IMR-90 (cell line): ENCODE measurements around the gene FOXP1. TPM values are rescaled to one million over a fixed set of nuclear protein-coding genes. Genes with fewer than 3 reads are reported as not detected.

Experiments used
- ATAC-seq: fragments of 200-7000 bp; cut with Tn5 transposase; 2 replicates; pipeline ENCODE4 v1.9.1; 2020; ENCODE audit warnings: low read depth, mild to moderate bottlenecking, moderate library complexity
- BruUV-seq: library from RNA; stranded (reverse); fragments of 400-500 nt; replicated peaks from 2 replicates; lab custom pipeline; 2021; lab: Mats Ljungman, UMichigan
- CTCF ChIA-PET: fragments of 300-600 bp; formaldehyde crosslinking; extraction: SDS; loops from one replicate; lab custom pipeline; 2021; ENCODE audit warnings: antibody characterized with exemption; lab: Yijun Ruan, JAX
- POLR2A ChIA-PET: fragments of 300-600 bp; sonication (Branson Sonifier 250); formaldehyde crosslinking; loops from one replicate; lab custom pipeline; 2022; ENCODE audit warnings: antibody characterized with exemption; ENCODE audit not compliant: unreplicated experiment; lab: Charles Lee
- DNase-seq: peaks from one replicate; pipeline ENCODE4 v3.0.0; 2013
- H2AFZ ChIP-seq: replicated peaks from 2 replicates; pipeline ENCODE3; 2013; ENCODE audit warnings: low read length, mild to moderate bottlenecking; ENCODE audit not compliant: poor library complexity
- H2AK5ac ChIP-seq: 2 replicates; pipeline ENCODE4 v1.6.1; 2013; ENCODE audit warnings: low read depth, low read length, inconsistent platforms
- H2AK9ac ChIP-seq: replicated peaks from 2 replicates; pipeline ENCODE3; 2013; ENCODE audit warnings: mild to moderate bottlenecking, low read depth, low read length, moderate library complexity; ENCODE audit not compliant: poor library complexity
- H2BK120ac ChIP-seq: 2 replicates; pipeline ENCODE4 v1.6.1; 2013; ENCODE audit warnings: low read depth, low read length, inconsistent platforms
- H2BK15ac ChIP-seq: 3 replicates; pipeline ENCODE4 v1.6.1; 2013; ENCODE audit warnings: low read depth, low read length, inconsistent platforms
- H2BK20ac ChIP-seq: 2 replicates; pipeline ENCODE4 v1.6.1; 2013; ENCODE audit warnings: low read depth, mild to moderate bottlenecking, inconsistent platforms, low read length, moderate library complexity
- H2BK5ac ChIP-seq: 2 replicates; pipeline ENCODE4 v1.6.1; 2013; ENCODE audit warnings: mild to moderate bottlenecking, low read depth, low read length, inconsistent platforms; ENCODE audit not compliant: poor library complexity, severe bottlenecking
- H3K14ac ChIP-seq: replicated peaks from 2 replicates; pipeline ENCODE4 v1.6.1; 2013; ENCODE audit warnings: low read depth, low read length, inconsistent platforms
- H3K18ac ChIP-seq: 2 replicates; pipeline ENCODE4 v1.6.1; 2013; ENCODE audit warnings: low read depth, low read length, control low read depth
- H3K23ac ChIP-seq: 2 replicates; pipeline ENCODE4 v1.6.1; 2013; ENCODE audit warnings: low read depth, low read length, inconsistent platforms
- H3K27ac ChIP-seq: 2 replicates; pipeline ENCODE4 v1.5.1; 2013; ENCODE audit warnings: mild to moderate bottlenecking, control low read depth, low read length; ENCODE audit not compliant: insufficient read depth
- H3K27me3 ChIP-seq: 2 replicates; pipeline ENCODE4 v1.6.1; 2013; ENCODE audit warnings: low read length; ENCODE audit not compliant: control insufficient read depth, insufficient read depth
- H3K36me3 ChIP-seq: 2 replicates; pipeline ENCODE4 v1.6.1; 2013; ENCODE audit warnings: low read length, mixed read lengths; ENCODE audit not compliant: control insufficient read depth, insufficient read depth
- H3K4ac ChIP-seq: 2 replicates; pipeline ENCODE4 v1.6.1; 2013; ENCODE audit warnings: low read depth, low read length, inconsistent platforms
- H3K4me1 ChIP-seq: 2 replicates; pipeline ENCODE4 v1.6.1; 2013; ENCODE audit warnings: low read length, mixed read lengths; ENCODE audit not compliant: control insufficient read depth, insufficient read depth
- H3K4me2 ChIP-seq: 2 replicates; pipeline ENCODE4 v1.6.1; 2013; ENCODE audit warnings: low read depth, mild to moderate bottlenecking, control low read depth, low read length, moderate library complexity
- H3K4me3 ChIP-seq: 2 replicates; pipeline ENCODE4 v1.5.1; 2013; ENCODE audit warnings: low read depth, mild to moderate bottlenecking, control low read depth, low read length, moderate library complexity; ENCODE audit not compliant: insufficient read depth
- H3K56ac ChIP-seq: 2 replicates; pipeline ENCODE4 v1.6.1; 2013; ENCODE audit warnings: low read length, inconsistent platforms; ENCODE audit not compliant: insufficient read depth; ENCODE audit errors: extremely low read depth
- H3K79me1 ChIP-seq, 2 experiments: 2 replicates each; pipeline ENCODE4 v1.6.1; 2013; ENCODE audit warnings: low read length in 2 of 2, inconsistent platforms in 1 of 2, low read depth in 1 of 2
- H3K9ac ChIP-seq: 2 replicates; pipeline ENCODE4 v1.6.1; 2013; ENCODE audit warnings: low read depth, low read length, control low read depth
- H3K9me1 ChIP-seq: 2 replicates; pipeline ENCODE4 v1.6.1; 2013; ENCODE audit warnings: low read length, inconsistent platforms; ENCODE audit not compliant: insufficient read depth
- H3K9me3 ChIP-seq: 2 replicates; pipeline ENCODE4 v1.6.1; 2013; ENCODE audit warnings: low read length; ENCODE audit not compliant: control insufficient read depth, insufficient read depth
- H4K20me1 ChIP-seq: 2 replicates; pipeline ENCODE4 v1.6.1; 2013; ENCODE audit warnings: low read length, inconsistent platforms; ENCODE audit not compliant: insufficient read depth
- H4K5ac ChIP-seq: 2 replicates; pipeline ENCODE4 v1.6.1; 2013; ENCODE audit warnings: mild to moderate bottlenecking, low read depth, low read length, control low read depth
- H4K8ac ChIP-seq, 2 experiments: 2 replicates each; pipeline ENCODE4 v1.6.1; 2013; ENCODE audit warnings: low read depth in 2 of 2, low read length in 2 of 2, control low read depth in 1 of 2, inconsistent platforms in 1 of 2
- H4K91ac ChIP-seq: 2 replicates; pipeline ENCODE4 v1.6.1; 2013; ENCODE audit warnings: low read depth, low read length, inconsistent platforms; ENCODE audit not compliant: insufficient read depth
- FOS ChIP-seq: fragments of 150-350 bp; IDR thresholded peaks from 2 replicates; pipeline ENCODE4 v1.6.1; 2016; ENCODE audit warnings: low read depth, low read length
- RAD21 ChIP-seq: IDR thresholded peaks from 2 replicates; pipeline ENCODE4 v1.6.1; 2012; ENCODE audit warnings: low read length, improper control_type of control experiment
- RCOR1 ChIP-seq: IDR thresholded peaks from 2 replicates; pipeline ENCODE4 v1.6.1; 2012; ENCODE audit warnings: mild to moderate bottlenecking, low read length, improper control_type of control experiment; ENCODE audit not compliant: insufficient replicate concordance
- RFX5 ChIP-seq: IDR thresholded peaks from 2 replicates; pipeline ENCODE4 v1.8.0; 2012; ENCODE audit warnings: low read depth, mild to moderate bottlenecking, low read length, moderate library complexity
- WGBS, 2 experiments: methylation state at CpG; one replicate each; pipeline versions ENCODE4 v1.1.5 to v1.1.7; 2013; ENCODE audit warnings: missing lambda C conversion rate in 2 of 2; ENCODE audit not compliant: insufficient read length in 1 of 2; ENCODE audit errors: extremely low coverage in 2 of 2; 5-methylcytosine and 5-hydroxymethylcytosine counted together
- dilution Hi-C: fragments of 300-500 bp; cut with HindIII; formaldehyde crosslinking; loops from one replicate; pipeline ENCODE4 v1.14.3; 2018; ENCODE audit warnings: low sequenced_read_pairs; ENCODE audit not compliant: unreplicated experiment
- in situ Hi-C: fragments of 300-500 bp; cut with MboI; formaldehyde crosslinking; loops from 3 replicates; pipeline ENCODE4 v1.14.3; 2019; ENCODE audit warnings: low sequenced_read_pairs, inconsistent platforms, mixed read lengths
- intact Hi-C: fragments of 100-400 bp; cut with micrococcal nuclease; formaldehyde crosslinking; loops from 2 replicates; pipeline ENCODE4 v1.10.0; 2022
- polyA plus RNA-seq, 3 experiments: library from polyadenylated mRNA; depleted of rRNA; stranded (reverse); fragments of >200 nt; gene quantifications; 2 replicates each; pipeline ENCODE4 v1.2.3, GENCODE V29; 2012; ENCODE audit warnings: low replicate concordance in 1 of 3
- total RNA-seq: library from RNA; depleted of rRNA; stranded (reverse); fragments of >200 nt; gene quantifications from 2 replicates; pipeline ENCODE4 v1.2.3, GENCODE V29; 2012

Gene FOXP1
- total and polyA plus RNA-seq, 2 of the 4 experiments (the other 2 are of a cell fraction), result 37.0 to 132 TPM

- ATAC-seq, result no peak
- H3K27ac ChIP-seq, result no peak overlapping the region
- no peak overlapping the region for H3K14ac ChIP-seq
- no peak overlapping the region for H2AK5ac ChIP-seq
- no peak overlapping the region for H2BK15ac ChIP-seq
- H3K9ac ChIP-seq, result no peak overlapping the region
- DNase-seq, result no peak
- H3K27me3 ChIP-seq, result no peaks in the 10 kb centered on the region
- H2AFZ ChIP-seq, result no peak overlapping the region
- H3K4ac ChIP-seq, result no peak overlapping the region
- ChIA-PET CTCF (interaction anchor here (0.6 kb wide), 1 partner anchor 708 kb away, joined by 3 read pairs; no protein-coding TSS in a partner anchor), POLR2A (no interaction called here)
- no peak overlapping the region for H4K91ac ChIP-seq
- H3K18ac ChIP-seq, result no peak overlapping the region
- H4K20me1 ChIP-seq, result peaks cover 21% of the 10 kb centered on the region; the same call in 1 of the 2 replicates
- H3K79me1 ChIP-seq, result peaks cover 40 to 52% of the 10 kb centered on the region in 2 experiments
- no peak for TF ChIP-seq RFX5
- TF ChIP-seq RCOR1, result no peak
- no peak for TF ChIP-seq FOS
- no peak for TF ChIP-seq RAD21
- H3K4me1 ChIP-seq, result peaks cover 1% of the 10 kb centered on the region
- intact Hi-C loops (no loop called here), in situ Hi-C loops (no loop called here), dilution Hi-C loops (no loop called here)
- H3K23ac ChIP-seq, result no peak overlapping the region
- no peak overlapping the region for H4K8ac ChIP-seq
- no peak overlapping the region for H4K5ac ChIP-seq
- no peaks in the 10 kb centered on the region; the same call in 1 of the 2 replicates for H3K9me1 ChIP-seq
- H3K56ac ChIP-seq, result no peak overlapping the region
- WGBS, 2 experiments, result 79% methylated on average over 2 of the region's 4 CpGs; no CpG with 5 or more reads in 1 of the 2 experiments
- no TSS peak for BruUV-seq
- H3K9me3 ChIP-seq, result no peaks in the 10 kb centered on the region
- no peak overlapping the region for H2BK5ac ChIP-seq
- no peak overlapping the region for H2AK9ac ChIP-seq
- no peak overlapping the region for H2BK20ac ChIP-seq
- no peak overlapping the region for H3K4me3 ChIP-seq
- H3K36me3 ChIP-seq, result peaks cover 20% of the 10 kb centered on the region
- H3K4me2 ChIP-seq, result no peak overlapping the region
- no peak overlapping the region for H2BK120ac ChIP-seq
These were observed 564.7 kb downstream of the FOXP1 start for GRCh38 chr3:71018799-71019198.
